SJSA1 (cell line): ENCODE results near the gene PSAT1. TPM values are rescaled to one million over a fixed set of nuclear protein-coding genes. Genes with fewer than 3 reads are reported as not detected.

Experiments used
- DNase-seq, 2 experiments: peaks; one replicate each; pipeline ENCODE4 v3.0.0-alpha.2; 2015 to 2020; ENCODE audit warnings: low spot score in 2 of 2, low read depth in 1 of 2
- H3K27ac ChIP-seq: fragments of 250-450 bp; sonication (Bioruptor Pico); 2 replicates; pipeline ENCODE4 v1.5.1; 2020; ENCODE audit warnings: mild to moderate bottlenecking, moderate library complexity
- H3K27me3 ChIP-seq: fragments of 250-450 bp; sonication (Bioruptor Pico); replicated peaks from 2 replicates; pipeline ENCODE4 v1.5.1; 2020; ENCODE audit warnings: mild to moderate bottlenecking, moderate library complexity
- H3K36me3 ChIP-seq: fragments of 250-450 bp; sonication (Bioruptor Pico); 2 replicates; pipeline ENCODE4 v1.5.1; 2020; ENCODE audit warnings: mild to moderate bottlenecking
- H3K4me1 ChIP-seq: fragments of 250-450 bp; sonication (Bioruptor Pico); replicated peaks from 2 replicates; pipeline ENCODE4 v1.6.1; 2021; ENCODE audit warnings: mild to moderate bottlenecking
- H3K4me3 ChIP-seq: fragments of 250-450 bp; sonication (Bioruptor Pico); 2 replicates; pipeline ENCODE4 v1.5.1; 2020; ENCODE audit warnings: mild to moderate bottlenecking
- H3K9me3 ChIP-seq: fragments of 250-450 bp; sonication (Bioruptor Pico); replicated peaks from 2 replicates; pipeline ENCODE4 v1.5.1; 2020; ENCODE audit warnings: mild to moderate bottlenecking
- total RNA-seq: library from RNA; depleted of rRNA; stranded (reverse); fragments of >200 nt; shearing (Covaris generic); gene quantifications from 2 replicates; pipeline ENCODE4 v1.2.3, GENCODE V29; 2014

Gene PSAT1
- total RNA-seq, 1 experiment from 2014 or later = 29.9 TPM

- H3K4me3 ChIP-seq = no peak overlapping the region
- no peak overlapping the region for H3K27ac ChIP-seq
- H3K4me1 ChIP-seq = no peaks in the 10 kb centered on the region
- no peaks in the 10 kb centered on the region for H3K27me3 ChIP-seq
- no peaks in the 10 kb centered on the region for H3K36me3 ChIP-seq
- no peak for DNase-seq
- no peaks in the 10 kb centered on the region for H3K9me3 ChIP-seq
These were observed 51.9 kb downstream of the PSAT1 start for GRCh38 chr9:78348848-78349247.

DNA sequence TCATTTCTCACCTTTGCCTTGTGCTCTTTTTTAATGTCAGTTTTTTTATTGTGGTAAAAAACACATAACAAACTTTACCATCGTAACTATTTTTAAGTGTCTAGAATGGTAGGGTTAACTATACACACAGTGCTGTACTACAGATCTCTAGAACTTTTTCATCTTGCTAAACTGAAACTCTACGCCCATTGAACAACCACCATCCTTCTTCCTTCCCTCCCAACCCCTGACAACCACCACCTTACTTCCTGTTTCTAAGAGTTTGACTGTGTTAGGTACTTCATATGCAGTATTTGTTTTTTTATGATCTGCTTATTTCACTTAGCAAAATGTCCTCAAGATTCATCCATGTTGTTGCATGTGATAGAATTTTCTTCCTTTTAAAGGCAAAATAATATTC is 54.9 kb downstream of the PSAT1 start:
- no peak for DNase-seq
- no peaks in the 10 kb centered on the region for H3K9me3 ChIP-seq
- no peaks in the 10 kb centered on the region for H3K36me3 ChIP-seq
- H3K4me1 ChIP-seq = no peaks in the 10 kb centered on the region
- no peaks in the 10 kb centered on the region for H3K27me3 ChIP-seq
- no peak overlapping the region for H3K4me3 ChIP-seq
- H3K27ac ChIP-seq = no peak overlapping the region

DNA sequence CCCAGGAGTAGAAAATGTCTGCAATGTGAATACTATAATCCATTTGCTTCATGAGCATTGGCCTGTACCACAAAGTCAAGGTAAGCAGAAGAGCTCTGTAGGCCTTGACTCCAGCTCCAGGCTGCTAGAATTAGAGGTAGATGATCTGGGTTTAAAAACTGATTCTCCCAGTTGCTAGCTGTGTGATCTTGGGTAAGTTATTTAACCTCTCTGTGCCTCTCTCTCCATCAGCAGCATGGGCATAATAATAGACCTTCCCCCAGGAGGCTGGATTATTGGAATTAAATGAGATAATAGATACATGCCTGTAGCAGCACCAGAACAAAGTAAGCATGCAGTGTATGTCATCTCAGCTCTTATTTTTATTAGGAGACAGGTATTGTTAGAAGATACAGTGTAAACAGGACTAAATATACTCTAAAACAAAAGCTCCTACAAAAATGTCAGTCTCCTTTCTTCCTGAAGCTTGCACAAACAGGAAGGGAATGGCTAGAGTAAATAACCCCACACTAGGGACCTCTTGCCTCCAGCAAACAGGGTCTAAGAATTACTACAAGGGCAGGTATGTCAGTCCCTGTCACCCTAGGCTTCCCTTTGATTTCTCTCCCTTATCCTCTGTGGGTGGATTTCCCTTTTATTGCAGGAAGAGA is 57.5 kb downstream of the PSAT1 start:
- no peak overlapping the region for H3K4me3 ChIP-seq
- no peaks in the 10 kb centered on the region for H3K4me1 ChIP-seq
- H3K27ac ChIP-seq = no peak overlapping the region
- H3K27me3 ChIP-seq = no peaks in the 10 kb centered on the region
- no peaks in the 10 kb centered on the region for H3K9me3 ChIP-seq
- H3K36me3 ChIP-seq = no peaks in the 10 kb centered on the region
- DNase-seq = no peak

- no peaks in the 10 kb centered on the region for H3K9me3 ChIP-seq
- H3K36me3 ChIP-seq = no peaks in the 10 kb centered on the region
- no peak overlapping the region for H3K27ac ChIP-seq
- DNase-seq = no peak
- H3K27me3 ChIP-seq = no peaks in the 10 kb centered on the region
- H3K4me1 ChIP-seq = no peaks in the 10 kb centered on the region
- no peak overlapping the region for H3K4me3 ChIP-seq
These were observed 58.1 kb downstream of the PSAT1 start for GRCh38 chr9:78354989-78355388.

- H3K4me3 ChIP-seq = no peak overlapping the region
- H3K27ac ChIP-seq = no peak overlapping the region
- no peaks in the 10 kb centered on the region for H3K27me3 ChIP-seq
- no peaks in the 10 kb centered on the region for H3K4me1 ChIP-seq
- no peaks in the 10 kb centered on the region for H3K36me3 ChIP-seq
- DNase-seq = no peak
- H3K9me3 ChIP-seq = no peaks in the 10 kb centered on the region
These were observed 59.7 kb downstream of the PSAT1 start for GRCh38 chr9:78356634-78357033.

GRCh38 chr9:78357165-78357873 is 60.4 kb downstream of the PSAT1 start:
- Histone ChIP-seq H3K27me3 (no peaks in the 10 kb centered on the region), H3K27ac (no peak overlapping the region), H3K9me3 (no peaks in the 10 kb centered on the region), H3K4me1 (no peaks in the 10 kb centered on the region), H3K36me3 (no peaks in the 10 kb centered on the region), H3K4me3 (no peak overlapping the region)
- DNase-seq = no peak

GRCh38 chr9:78358329-78359051 is 61.6 kb downstream of the PSAT1 start:
- Histone ChIP-seq H3K27me3 (no peaks in the 10 kb centered on the region), H3K4me3 (no peak overlapping the region), H3K36me3 (no peaks in the 10 kb centered on the region), H3K27ac (no peak overlapping the region), H3K9me3 (no peaks in the 10 kb centered on the region), H3K4me1 (no peaks in the 10 kb centered on the region)
- DNase-seq = no peak

DNA sequence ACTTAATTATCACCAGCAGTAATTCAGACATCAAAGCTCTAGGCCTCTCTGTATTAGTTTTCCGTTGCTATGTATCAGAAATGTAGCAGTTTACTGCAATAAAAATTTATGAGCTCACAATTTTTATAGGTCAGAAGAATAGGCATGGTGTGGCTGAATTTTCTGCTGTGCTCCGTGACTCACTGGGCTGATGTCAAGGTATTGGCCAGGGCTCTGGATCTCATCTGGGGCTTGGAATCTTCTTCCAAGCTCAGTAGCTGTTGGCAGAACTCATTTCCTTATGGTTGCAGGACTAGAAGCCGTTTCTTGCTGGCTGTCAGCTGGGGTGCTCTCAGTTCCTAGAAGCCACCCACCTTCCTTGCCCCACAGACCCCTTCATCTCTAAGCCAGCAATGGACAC is 66.3 kb downstream of the PSAT1 start:
- Histone ChIP-seq H3K4me3 (no peak overlapping the region), H3K27me3 (no peaks in the 10 kb centered on the region), H3K4me1 (peaks cover 18% of the 10 kb centered on the region), H3K36me3 (no peaks in the 10 kb centered on the region), H3K9me3 (no peaks in the 10 kb centered on the region), H3K27ac (no peak overlapping the region)
- DNase-seq = no peak

GRCh38 chr9:78365748-78366697 is 69.1 kb downstream of the PSAT1 start:
- Histone ChIP-seq H3K27ac (no peak overlapping the region), H3K36me3 (no peaks in the 10 kb centered on the region), H3K4me1 (peaks cover 32% of the 10 kb centered on the region), H3K9me3 (no peaks in the 10 kb centered on the region), H3K27me3 (no peaks in the 10 kb centered on the region), H3K4me3 (no peak overlapping the region)
- DNase-seq = peak in 1 of 2 experiments; percentile 56

DNA sequence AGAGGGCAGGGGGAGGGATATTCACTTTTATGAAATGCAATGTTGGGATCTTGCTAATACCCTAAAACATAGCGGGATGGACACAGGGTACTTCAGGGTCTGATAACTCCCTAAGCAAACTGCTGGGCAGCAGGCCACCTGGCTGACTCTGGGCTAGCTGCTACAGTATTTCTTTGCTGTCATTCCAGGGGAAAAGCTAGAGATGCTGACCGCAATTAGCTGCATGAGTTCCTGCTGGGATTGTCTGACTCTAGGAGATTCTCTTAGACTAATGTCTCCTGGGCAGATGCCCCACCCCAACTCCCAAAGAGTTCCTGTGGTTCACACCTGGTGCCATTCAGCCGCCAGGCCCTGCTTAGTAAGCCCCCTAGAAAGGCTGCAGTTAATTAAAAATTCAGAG is 69.9 kb downstream of the PSAT1 start:
- no peak for DNase-seq
- Histone ChIP-seq H3K27ac (peak overlapping the region; percentile 97), H3K4me1 (peaks cover 34% of the 10 kb centered on the region), H3K27me3 (no peaks in the 10 kb centered on the region), H3K4me3 (no peak overlapping the region), H3K36me3 (no peaks in the 10 kb centered on the region), H3K9me3 (no peaks in the 10 kb centered on the region)

- Histone ChIP-seq H3K27ac (peak overlapping the region; percentile 97), H3K36me3 (no peaks in the 10 kb centered on the region), H3K4me1 (peaks cover 34% of the 10 kb centered on the region), H3K4me3 (no peak overlapping the region), H3K9me3 (no peaks in the 10 kb centered on the region), H3K27me3 (no peaks in the 10 kb centered on the region)
- peak; percentile 66 to 79 for DNase-seq
These were observed 71.3 kb downstream of the PSAT1 start for GRCh38 chr9:78368236-78368635.

DNA sequence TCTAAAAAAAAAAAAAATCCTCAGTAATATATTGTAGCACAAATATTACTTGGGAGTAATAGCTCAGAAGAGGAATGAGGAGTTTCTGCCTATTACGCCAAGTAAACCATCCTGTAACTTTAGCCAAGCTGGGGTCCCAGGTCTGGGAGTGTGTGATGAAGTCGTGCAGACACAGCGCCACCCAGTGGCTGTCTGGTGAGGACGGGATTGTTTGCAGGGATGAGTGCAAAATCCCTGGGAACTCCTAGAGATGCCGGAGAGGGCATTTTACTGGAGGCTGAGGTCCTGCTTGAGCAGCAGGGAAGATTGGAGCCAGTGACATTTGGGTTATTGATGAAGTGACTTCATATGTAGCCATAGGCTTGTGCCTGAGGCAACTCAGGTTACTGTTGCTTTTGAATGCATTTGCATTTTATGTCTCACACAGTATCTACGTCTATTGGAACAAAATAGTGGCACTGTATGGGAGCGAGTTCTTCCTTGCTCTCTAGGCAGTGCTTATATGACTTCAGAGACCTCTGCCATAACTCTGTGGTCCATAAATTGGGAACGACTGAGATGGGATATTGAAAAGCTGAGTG is 72.8 kb downstream of the PSAT1 start:
- H3K9me3 ChIP-seq = no peaks in the 10 kb centered on the region
- H3K36me3 ChIP-seq = no peaks in the 10 kb centered on the region
- H3K27me3 ChIP-seq = no peaks in the 10 kb centered on the region
- H3K4me3 ChIP-seq = no peak overlapping the region
- DNase-seq = peak in 1 of 2 experiments; percentile 51
- peak overlapping the region; percentile 97; the same call in 1 of the 2 replicates for H3K27ac ChIP-seq
- peaks cover 34% of the 10 kb centered on the region for H3K4me1 ChIP-seq

DNA sequence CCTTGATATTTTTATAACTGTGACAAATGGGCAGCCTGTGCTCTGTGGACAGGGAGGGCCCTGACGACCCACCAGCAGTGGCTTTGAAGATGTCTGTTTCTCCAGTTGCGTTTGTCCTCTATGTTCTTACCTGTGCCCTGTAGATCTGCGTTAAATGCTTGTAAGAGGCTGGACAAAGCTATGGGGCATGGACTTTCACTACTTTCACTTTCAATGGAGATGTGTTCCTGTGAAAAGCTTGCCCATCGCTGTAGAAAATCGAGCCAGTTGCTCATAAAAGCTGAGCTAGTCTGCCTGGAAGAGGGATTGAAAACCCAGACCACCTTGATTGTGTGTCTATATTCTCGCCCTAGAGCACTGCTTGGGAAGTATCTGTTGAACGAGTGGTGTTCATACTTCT is 74.1 kb downstream of the PSAT1 start:
- no peak overlapping the region for H3K27ac ChIP-seq
- no peaks in the 10 kb centered on the region for H3K9me3 ChIP-seq
- no peaks in the 10 kb centered on the region for H3K36me3 ChIP-seq
- H3K4me1 ChIP-seq = peaks cover 34% of the 10 kb centered on the region
- no peak overlapping the region for H3K4me3 ChIP-seq
- no peaks in the 10 kb centered on the region for H3K27me3 ChIP-seq
- no peak for DNase-seq
